Neuronal stem cell (in vitro differentiated cells): ENCODE data around the gene PID1.
A peak's percentile ranks its signal among the peaks of the same experiment; 100 is the strongest.

ENCODE experiments used
- DNase-seq: peaks from one replicate; pipeline ENCODE4 v3.0.0-alpha.2; 2013; ENCODE audit warnings: low spot score
- H2AFZ ChIP-seq: one replicate; pipeline ENCODE4 v1.6.1; 2013; ENCODE audit warnings: mild to moderate bottlenecking, low read length, inconsistent platforms
- H2AK5ac ChIP-seq: 2 replicates; pipeline ENCODE4 v1.6.1; 2013; ENCODE audit warnings: low read depth, mild to moderate bottlenecking, inconsistent platforms, low read length, moderate library complexity, mixed read lengths
- H2BK120ac ChIP-seq: 2 replicates; pipeline ENCODE4 v1.6.1; 2013; ENCODE audit warnings: low read depth, mild to moderate bottlenecking, inconsistent platforms, low read length, moderate library complexity, mixed read lengths
- H2BK12ac ChIP-seq: one replicate; pipeline ENCODE4 v1.6.1; 2013; ENCODE audit warnings: low read length, inconsistent platforms
- H2BK15ac ChIP-seq: 2 replicates; pipeline ENCODE4 v1.6.1; 2013; ENCODE audit warnings: mild to moderate bottlenecking, low read length, inconsistent platforms, mixed read lengths
- H2BK5ac ChIP-seq: one replicate; pipeline ENCODE4 v1.6.1; 2013; ENCODE audit warnings: inconsistent platforms, mild to moderate bottlenecking, low read length, moderate library complexity
- H3K14ac ChIP-seq: one replicate; pipeline ENCODE4 v1.6.1; 2013; ENCODE audit warnings: low read length, inconsistent platforms
- H3K18ac ChIP-seq: 2 replicates; pipeline ENCODE4 v1.6.1; 2013; ENCODE audit warnings: low read length, inconsistent platforms
- H3K23ac ChIP-seq: 2 replicates; pipeline ENCODE4 v1.6.1; 2013; ENCODE audit warnings: low read depth, mild to moderate bottlenecking, mixed read lengths, low read length, inconsistent platforms; ENCODE audit not compliant: poor library complexity
- H3K27ac ChIP-seq: replicated peaks from 3 replicates; pipeline ENCODE4 v1.5.1; 2013; ENCODE audit warnings: low read length, inconsistent platforms
- H3K27me3 ChIP-seq, 3 experiments: 2 replicates each; pipeline ENCODE4 v1.6.1; 2013; ENCODE audit warnings: low read length in 3 of 3, mild to moderate bottlenecking in 2 of 3, inconsistent platforms in 1 of 3, low read depth in 1 of 3, mixed read lengths in 1 of 3, moderate library complexity in 1 of 3; ENCODE audit not compliant: control insufficient read depth in 3 of 3, insufficient read depth in 3 of 3
- H3K36me3 ChIP-seq, 2 donors: replicated peaks in 1 of 2; 2 replicates each; pipeline ENCODE4 v1.6.1; 2013; ENCODE audit warnings: low read length in 2 of 2; ENCODE audit not compliant: control insufficient read depth in 2 of 2, insufficient read depth in 2 of 2
- H3K4ac ChIP-seq: 2 replicates; pipeline ENCODE4 v1.6.1; 2013; ENCODE audit warnings: inconsistent platforms, mild to moderate bottlenecking, low read length, moderate library complexity
- H3K4me1 ChIP-seq, 2 donors: 1 replicate in 1 of 2; 2 replicates in 1 of 2; pipeline ENCODE4 v1.6.1; 2013; ENCODE audit warnings: low read length in 2 of 2, low read depth in 1 of 2; ENCODE audit not compliant: control insufficient read depth in 2 of 2, insufficient read depth in 1 of 2
- H3K4me2 ChIP-seq: one replicate; pipeline ENCODE4 v1.6.1; 2013; ENCODE audit warnings: mild to moderate bottlenecking, low read length, inconsistent platforms; ENCODE audit not compliant: insufficient read depth, poor library complexity, severe bottlenecking
- H3K4me3 ChIP-seq, 2 donors: 2 replicates each; pipeline ENCODE4 v1.5.1; 2013; ENCODE audit warnings: low read length in 2 of 2, mild to moderate bottlenecking in 2 of 2, inconsistent platforms in 1 of 2, moderate library complexity in 1 of 2
- H3K79me1 ChIP-seq: one replicate; pipeline ENCODE4 v1.6.1; 2013; ENCODE audit warnings: low read depth, mild to moderate bottlenecking, inconsistent platforms, low read length, moderate library complexity
- H3K9ac ChIP-seq: one replicate; pipeline ENCODE4 v1.6.1; 2013; ENCODE audit warnings: mild to moderate bottlenecking, low read depth, low read length, inconsistent platforms; ENCODE audit not compliant: poor library complexity
- H3K9me3 ChIP-seq, 2 donors: replicated peaks in 1 of 2; 2 replicates each; pipeline versions ENCODE3 to v1.6.1; 2013; ENCODE audit warnings: low read length in 2 of 2, mild to moderate bottlenecking in 2 of 2, inconsistent platforms in 1 of 2, low read depth in 1 of 2, mixed read lengths in 1 of 2, moderate library complexity in 1 of 2; ENCODE audit not compliant: control insufficient read depth in 2 of 2, insufficient read depth in 1 of 2
- H4K8ac ChIP-seq: one replicate; pipeline ENCODE4 v1.6.1; 2013; ENCODE audit warnings: low read depth, mild to moderate bottlenecking, inconsistent platforms, low read length, moderate library complexity
- H4K91ac ChIP-seq: one replicate; pipeline ENCODE4 v1.6.1; 2013; ENCODE audit warnings: low read length, low read depth, mild to moderate bottlenecking, inconsistent platforms; ENCODE audit not compliant: poor library complexity
- WGBS, 2 donors: extraction: QIAGEN DNeasy Blood & Tissue Kit; methylation state at CpG; one replicate each; pipeline ENCODE4 v1.1.7; 2013; ENCODE audit warnings: missing lambda C conversion rate in 2 of 2, mixed read lengths in 1 of 2; ENCODE audit not compliant: insufficient read length in 2 of 2, insufficient replicate concordance in 1 of 2; ENCODE audit errors: extremely low coverage in 2 of 2; 5-methylcytosine and 5-hydroxymethylcytosine counted together

PID1 gene

DNA sequence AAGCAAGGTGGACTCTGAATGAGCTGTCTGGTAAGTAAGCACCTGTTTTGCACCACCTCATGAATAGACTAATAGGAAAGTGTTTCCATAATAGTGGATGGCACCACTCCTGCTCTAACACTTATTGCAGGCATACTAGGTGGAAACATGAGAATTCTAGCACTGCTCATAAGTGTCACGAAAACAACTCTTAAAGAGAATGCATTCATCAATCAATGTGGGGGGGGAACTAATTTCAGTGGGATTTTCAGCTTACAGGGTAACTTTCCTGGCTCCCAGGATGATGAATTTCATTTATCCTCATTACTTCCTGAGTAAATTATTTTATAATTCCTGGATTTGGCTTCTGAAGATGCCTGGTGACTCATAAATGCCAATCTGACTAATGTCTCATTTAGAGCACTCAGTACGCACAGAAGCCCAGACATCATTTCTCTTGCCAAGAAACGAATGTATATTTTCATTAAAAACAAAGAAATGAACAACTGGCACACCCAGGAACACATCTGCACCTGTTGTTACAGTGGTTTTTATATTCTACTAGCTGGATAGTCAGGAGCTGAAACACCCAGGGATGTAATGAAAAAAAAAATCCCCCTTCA, 129.6 kb downstream of the PID1 start:
- no CpG with 5 or more reads among the region's 3 CpGs for WGBS, 2 donors
- H2AK5ac ChIP-seq: no peak overlapping the region
- H3K79me1 ChIP-seq: no peaks in the 10 kb centered on the region
- H3K27ac ChIP-seq: no peak overlapping the region
- H3K9ac ChIP-seq: no peak overlapping the region
- no peak for DNase-seq
- no peaks in the 10 kb centered on the region for H3K9me3 ChIP-seq
- H2BK5ac ChIP-seq: no peak overlapping the region
- H3K23ac ChIP-seq: no peak overlapping the region
- no peak overlapping the region for H3K14ac ChIP-seq
- H3K4me1 ChIP-seq: no peaks in the 10 kb centered on the region
- no peak overlapping the region for H2BK15ac ChIP-seq
- H4K8ac ChIP-seq: no peak overlapping the region
- no peak overlapping the region for H3K18ac ChIP-seq
- no peaks in the 10 kb centered on the region for H3K36me3 ChIP-seq
- H3K4me2 ChIP-seq: no peak overlapping the region
- no peak overlapping the region for H3K4me3 ChIP-seq
- H3K4ac ChIP-seq: no peak overlapping the region
- no peak overlapping the region for H2BK12ac ChIP-seq
- no peak overlapping the region for H2BK120ac ChIP-seq
- no peak overlapping the region for H2AFZ ChIP-seq
- no peaks in the 10 kb centered on the region for H3K27me3 ChIP-seq
- no peak overlapping the region for H4K91ac ChIP-seq

DNA sequence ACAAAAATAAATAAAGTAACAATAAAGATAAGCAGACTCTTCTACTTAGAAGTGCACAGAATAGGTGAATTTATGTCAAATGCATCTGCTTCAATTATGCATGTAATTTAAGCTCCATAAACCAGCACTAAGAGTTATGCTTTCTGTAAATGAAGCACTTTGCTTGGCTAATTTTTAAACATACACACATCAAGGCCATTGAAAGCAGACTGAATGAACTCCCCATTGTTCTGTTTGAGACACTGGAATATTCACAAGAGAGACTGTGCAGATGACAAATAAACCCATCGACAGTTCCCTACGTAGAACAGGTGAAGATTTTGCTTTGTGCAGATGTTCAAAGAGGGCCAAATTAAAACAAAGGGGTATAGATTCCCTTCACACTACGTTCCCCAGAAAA, 133.4 kb downstream of the PID1 start:
- no peak overlapping the region for H3K4me2 ChIP-seq
- H3K36me3 ChIP-seq: no peaks in the 10 kb centered on the region
- no peak for DNase-seq
- H3K27ac ChIP-seq: no peak overlapping the region
- no peaks in the 10 kb centered on the region for H3K27me3 ChIP-seq
- no peak overlapping the region for H3K9ac ChIP-seq
- H3K4me1 ChIP-seq: no peaks in the 10 kb centered on the region
- no peak overlapping the region for H3K4me3 ChIP-seq
- WGBS, 2 donors: no CpG with 5 or more reads among the region's 3 CpGs
- no peak overlapping the region for H3K4ac ChIP-seq
- H2BK12ac ChIP-seq: no peak overlapping the region
- H2AK5ac ChIP-seq: no peak overlapping the region
- H3K23ac ChIP-seq: no peak overlapping the region
- no peak overlapping the region for H4K91ac ChIP-seq
- H2AFZ ChIP-seq: no peak overlapping the region
- no peaks in the 10 kb centered on the region for H3K79me1 ChIP-seq
- H3K14ac ChIP-seq: no peak overlapping the region
- H4K8ac ChIP-seq: no peak overlapping the region
- H2BK15ac ChIP-seq: no peak overlapping the region
- no peaks in the 10 kb centered on the region for H3K9me3 ChIP-seq
- H3K18ac ChIP-seq: no peak overlapping the region
- H2BK120ac ChIP-seq: no peak overlapping the region
- no peak overlapping the region for H2BK5ac ChIP-seq

DNA sequence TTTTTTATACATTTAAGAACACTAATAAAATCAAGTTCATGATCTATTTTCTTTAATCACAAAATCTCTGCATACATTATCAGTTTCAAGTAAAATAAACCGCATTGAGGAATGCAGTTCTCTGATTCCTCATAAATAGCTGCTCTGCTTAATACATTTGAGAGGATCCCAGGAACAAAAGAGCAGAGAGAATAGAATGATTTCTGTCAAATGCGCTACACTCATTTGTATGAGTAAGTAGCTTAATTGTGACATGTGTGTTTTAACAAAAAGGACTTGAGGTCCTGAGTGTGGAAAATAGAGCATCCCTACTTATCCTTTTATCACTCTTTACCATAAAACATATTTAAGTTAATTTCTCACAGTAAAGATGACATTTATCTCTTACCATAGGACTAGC, 134.0 kb downstream of the PID1 start:
- Histone ChIP-seq H2AK5ac (no peak overlapping the region), H4K8ac (no peak overlapping the region), H3K36me3 (no peaks in the 10 kb centered on the region), H3K4me2 (no peak overlapping the region), H3K23ac (no peak overlapping the region), H3K9ac (no peak overlapping the region), H2AFZ (no peak overlapping the region), H3K9me3 (no peaks in the 10 kb centered on the region), H3K27me3 (no peaks in the 10 kb centered on the region), H3K4me1 (no peaks in the 10 kb centered on the region), H2BK15ac (no peak overlapping the region), H2BK120ac (no peak overlapping the region), H4K91ac (no peak overlapping the region), H2BK5ac (no peak overlapping the region), H3K14ac (no peak overlapping the region), H2BK12ac (no peak overlapping the region), H3K4me3 (no peak overlapping the region), H3K4ac (no peak overlapping the region), H3K79me1 (no peaks in the 10 kb centered on the region), H3K27ac (no peak overlapping the region), H3K18ac (no peak overlapping the region)
- no CpG with 5 or more reads among the region's 2 CpGs for WGBS, 2 donors
- no peak for DNase-seq

DNA sequence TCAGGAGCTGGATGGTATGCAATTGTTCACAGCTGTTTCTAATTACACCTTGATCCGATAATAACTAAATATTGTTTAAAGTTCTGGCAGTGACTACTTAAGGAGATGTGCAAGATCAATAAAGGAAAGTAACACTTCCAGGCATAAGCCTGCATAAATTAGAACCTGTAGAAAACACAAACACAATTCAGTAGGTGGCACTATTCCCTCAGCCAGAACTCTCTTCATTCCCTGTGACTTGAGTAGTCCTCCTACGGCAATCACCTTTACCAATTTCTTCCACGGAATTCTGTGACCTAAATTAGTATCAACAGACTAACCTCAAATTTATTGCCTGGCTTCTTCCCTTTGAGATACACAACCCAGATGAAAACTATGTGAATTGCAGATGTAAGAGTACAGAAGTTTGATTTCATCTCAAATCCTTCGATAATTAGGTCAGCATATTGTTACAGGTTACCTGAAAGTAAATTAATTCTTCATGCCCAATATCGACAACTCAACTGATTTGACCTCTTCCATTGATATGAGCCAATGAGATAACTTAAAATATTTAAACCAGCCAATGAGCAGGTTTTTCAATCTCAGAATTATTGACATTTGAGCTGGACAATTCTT, 137.8 kb downstream of the PID1 start:
- H3K18ac ChIP-seq: no peak overlapping the region
- no peak overlapping the region for H4K8ac ChIP-seq
- no peak overlapping the region for H3K14ac ChIP-seq
- H3K4me1 ChIP-seq: no peaks in the 10 kb centered on the region
- no peak overlapping the region for H3K27ac ChIP-seq
- no CpG with 5 or more reads among the region's 5 CpGs for WGBS, 2 donors
- no peaks in the 10 kb centered on the region for H3K79me1 ChIP-seq
- H3K9me3 ChIP-seq: no peaks in the 10 kb centered on the region
- no peaks in the 10 kb centered on the region for H3K36me3 ChIP-seq
- H2BK15ac ChIP-seq: no peak overlapping the region
- no peak overlapping the region for H3K4ac ChIP-seq
- no peak overlapping the region for H4K91ac ChIP-seq
- no peaks in the 10 kb centered on the region for H3K27me3 ChIP-seq
- H2AK5ac ChIP-seq: no peak overlapping the region
- H3K4me3 ChIP-seq: no peak overlapping the region
- DNase-seq: peak; percentile 40
- no peak overlapping the region for H3K9ac ChIP-seq
- no peak overlapping the region for H2BK12ac ChIP-seq
- no peak overlapping the region for H3K4me2 ChIP-seq
- no peak overlapping the region for H2BK120ac ChIP-seq
- H2AFZ ChIP-seq: no peak overlapping the region
- no peak overlapping the region for H3K23ac ChIP-seq
- H2BK5ac ChIP-seq: no peak overlapping the region
